T-helper 2 cell treated with Interferon-gamma antibody and Interleukin-4, amounts not matched to agents 5 μg/mL and 100 μg/mL, for 36 hours (primary cell): ENCODE results near the gene TMEM229B.

Source experiments
- DNase-seq: peaks from one replicate; pipeline ENCODE4 v3.0.0; 2021; ENCODE audit warnings: low spot score
- H3K27ac Mint-ChIP-seq: one replicate; pipeline ENCODE4 v1.8.0; 2021; ENCODE audit warnings: mild to moderate bottlenecking, mixed read lengths
- H3K27me3 Mint-ChIP-seq: one replicate; pipeline ENCODE4 v1.8.0; 2021; ENCODE audit warnings: low read depth, mixed read lengths
- H3K36me3 Mint-ChIP-seq: one replicate; pipeline ENCODE4 v1.8.0; 2021; ENCODE audit warnings: low read depth, mixed read lengths
- H3K4me1 Mint-ChIP-seq: one replicate; pipeline ENCODE4 v1.8.0; 2021; ENCODE audit warnings: low read depth, mixed read lengths
- H3K4me3 Mint-ChIP-seq: one replicate; pipeline ENCODE4 v1.8.0; 2022; ENCODE audit warnings: mild to moderate bottlenecking, moderate library complexity, mixed read lengths
- H3K9me3 Mint-ChIP-seq: one replicate; pipeline ENCODE4 v1.8.0; 2021; ENCODE audit warnings: mixed read lengths

Gene TMEM229B

DNA sequence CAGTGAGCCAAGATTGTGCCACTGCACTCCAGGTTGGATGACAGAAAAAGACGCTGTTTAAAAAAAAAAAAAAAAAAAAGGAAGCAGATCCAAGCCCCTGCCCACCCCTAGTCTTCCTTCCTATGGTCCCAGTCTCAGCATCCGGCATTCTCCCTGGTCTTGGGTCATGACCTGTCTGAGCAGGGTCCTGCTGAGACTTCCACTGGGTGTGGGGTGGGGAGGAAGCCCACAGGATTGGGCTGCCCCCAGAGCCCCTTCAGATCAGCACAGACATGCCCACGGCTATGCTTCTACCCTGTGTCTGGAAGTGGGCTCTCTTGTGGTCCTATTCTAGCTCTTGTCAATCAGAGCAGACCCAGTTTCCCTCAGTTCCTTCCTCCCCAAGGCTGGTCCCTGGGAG lies 64.0 kb downstream of the TMEM229B start:
- H3K27ac Mint-ChIP-seq, result no peak overlapping the region
- no peak for DNase-seq
- H3K36me3 Mint-ChIP-seq, result no peaks in the 10 kb centered on the region
- H3K9me3 Mint-ChIP-seq, result no peaks in the 10 kb centered on the region
- H3K27me3 Mint-ChIP-seq, result peaks cover 21% of the 10 kb centered on the region
- peaks cover 2% of the 10 kb centered on the region for H3K4me1 Mint-ChIP-seq
- no peak overlapping the region for H3K4me3 Mint-ChIP-seq

GRCh38 chr14:67423424-67423823 lies 65.1 kb downstream of the TMEM229B start:
- DNase-seq, result no peak
- Mint-ChIP-seq H3K4me1 (peaks cover 2% of the 10 kb centered on the region), H3K9me3 (no peaks in the 10 kb centered on the region), H3K36me3 (no peaks in the 10 kb centered on the region), H3K27ac (no peak overlapping the region), H3K27me3 (peaks cover 21% of the 10 kb centered on the region), H3K4me3 (no peak overlapping the region)

GRCh38 chr14:67421356-67422224 lies 66.9 kb downstream of the TMEM229B start:
- H3K36me3 Mint-ChIP-seq, result no peaks in the 10 kb centered on the region
- H3K4me1 Mint-ChIP-seq, result no peaks in the 10 kb centered on the region
- no peak overlapping the region for H3K4me3 Mint-ChIP-seq
- no peak for DNase-seq
- H3K9me3 Mint-ChIP-seq, result no peaks in the 10 kb centered on the region
- peaks cover 21% of the 10 kb centered on the region for H3K27me3 Mint-ChIP-seq
- no peak overlapping the region for H3K27ac Mint-ChIP-seq
